NB4 (cell line): ENCODE data around the gene PGA5.

Source experiments
- MYC ChIP-seq: IDR thresholded peaks from 2 replicates; pipeline ENCODE4 v1.6.1; 2011; ENCODE audit warnings: low read depth, low read length
- POLR2A ChIP-seq: IDR thresholded peaks from 2 replicates; pipeline ENCODE4 v1.6.1; 2011; ENCODE audit warnings: mild to moderate bottlenecking; ENCODE audit not compliant: insufficient read length; ENCODE audit errors: extremely low read depth
- TF ChIP-seq, protein P1 (sequence below): IDR thresholded peaks from one replicate; pipeline ENCODE4 v1.5.1; 2012; ENCODE audit warnings: low read depth, low read length

DNA sequence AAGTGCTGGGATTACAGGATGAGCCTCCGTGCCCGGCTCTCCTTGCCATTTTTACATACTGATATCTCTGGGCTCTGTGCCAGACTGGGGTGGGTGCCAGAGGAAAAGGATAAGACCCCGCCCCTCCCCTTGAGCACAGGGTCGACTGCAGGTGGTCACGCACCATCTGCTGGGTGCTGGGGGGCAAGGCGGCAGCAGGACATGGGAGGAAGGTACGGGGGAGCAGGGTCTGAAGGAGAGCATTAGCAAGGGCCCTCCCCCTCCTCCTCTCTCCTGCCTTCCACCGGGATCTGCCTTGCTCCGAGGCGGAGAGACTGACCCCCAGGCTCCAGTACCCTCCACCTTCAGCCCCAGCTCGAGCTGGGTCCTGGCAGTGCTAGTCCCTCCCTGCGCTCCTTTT lies 47.4 kb upstream of the PGA5 start:
- TF ChIP-seq, protein P1, sequence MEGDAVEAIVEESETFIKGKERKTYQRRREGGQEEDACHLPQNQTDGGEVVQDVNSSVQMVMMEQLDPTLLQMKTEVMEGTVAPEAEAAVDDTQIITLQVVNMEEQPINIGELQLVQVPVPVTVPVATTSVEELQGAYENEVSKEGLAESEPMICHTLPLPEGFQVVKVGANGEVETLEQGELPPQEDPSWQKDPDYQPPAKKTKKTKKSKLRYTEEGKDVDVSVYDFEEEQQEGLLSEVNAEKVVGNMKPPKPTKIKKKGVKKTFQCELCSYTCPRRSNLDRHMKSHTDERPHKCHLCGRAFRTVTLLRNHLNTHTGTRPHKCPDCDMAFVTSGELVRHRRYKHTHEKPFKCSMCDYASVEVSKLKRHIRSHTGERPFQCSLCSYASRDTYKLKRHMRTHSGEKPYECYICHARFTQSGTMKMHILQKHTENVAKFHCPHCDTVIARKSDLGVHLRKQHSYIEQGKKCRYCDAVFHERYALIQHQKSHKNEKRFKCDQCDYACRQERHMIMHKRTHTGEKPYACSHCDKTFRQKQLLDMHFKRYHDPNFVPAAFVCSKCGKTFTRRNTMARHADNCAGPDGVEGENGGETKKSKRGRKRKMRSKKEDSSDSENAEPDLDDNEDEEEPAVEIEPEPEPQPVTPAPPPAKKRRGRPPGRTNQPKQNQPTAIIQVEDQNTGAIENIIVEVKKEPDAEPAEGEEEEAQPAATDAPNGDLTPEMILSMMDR = no peak
- TF ChIP-seq POLR2A (no peak), MYC (no peak)
